GM20431 (cell line): ENCODE measurements around the gene SAAL1.
"Not testable (repeated sequence)": the region's sequence is repeated elsewhere in the genome, so short reads cannot be mapped to it uniquely, and the experiment has no call there.

Source experiments
- in situ Hi-C: fragments of 300-500 bp; cut with MseI, MboI; formaldehyde crosslinking; loops from one replicate; pipeline ENCODE4 v1.15.0; 2020; ENCODE audit warnings: low sequenced_read_pairs; ENCODE audit not compliant: unreplicated experiment

Gene SAAL1

GRCh38 chr11:18105802-18106574 lies at the start of gene SAAL1:
TSS of gene SAAL1 (minus strand) at chr11:18106082. CDS start at chr11:18106041, 41 bp downstream.
- in situ Hi-C loops, result loop anchor here (10.0 to 25.0 kb wide), 2 partner anchors 111 to 631 kb away; partner anchors contain the start of gene IGSF22

- in situ Hi-C loops, result no loop called here
Measured at GRCh38 chr11:18151581-18151980, 45.7 kb upstream of the SAAL1 start.

- in situ Hi-C loops, result no loop called here
Measured at GRCh38 chr11:18145837-18146236, 40.0 kb upstream of the SAAL1 start.

- in situ Hi-C loops, result no loop called here
Measured at GRCh38 chr11:18145025-18145424, 39.1 kb upstream of the SAAL1 start.

GRCh38 chr11:18144243-18144642 lies 38.4 kb upstream of the SAAL1 start:
- in situ Hi-C loops, result no loop called here

- in situ Hi-C loops, result no loop called here
Measured at GRCh38 chr11:18140145-18140544, 34.3 kb upstream of the SAAL1 start.

GRCh38 chr11:18137186-18137800 lies 31.4 kb upstream of the SAAL1 start:
- in situ Hi-C loops, result no loop called here

- in situ Hi-C loops, result no loop called here
Measured at GRCh38 chr11:18135308-18135707, 29.4 kb upstream of the SAAL1 start.

- in situ Hi-C loops, result no loop called here
Measured at GRCh38 chr11:18132341-18132740, 26.5 kb upstream of the SAAL1 start, which contains the start of gene MRGPRX3. TSS of gene MRGPRX3 (plus strand) at chr11:18132571. CDS start at chr11:18137203, 4,632 bp downstream.

GRCh38 chr11:18131115-18131514 lies 25.2 kb upstream of the SAAL1 start:
- in situ Hi-C loops, result not testable (repeated sequence)

GRCh38 chr11:18121331-18121828 lies 15.5 kb upstream of the SAAL1 start:
- in situ Hi-C loops, result loop anchor here (25.0 kb wide), 1 partner anchor 616 kb away; the partner anchor contains the start of gene IGSF22

- in situ Hi-C loops, result loop anchor here (25.0 kb wide), 1 partner anchor 622 kb away; the partner anchor contains the start of gene IGSF22
Measured at GRCh38 chr11:18115360-18116127, 9.7 kb upstream of the SAAL1 start.

- in situ Hi-C loops, result loop anchor here (25.0 kb wide), 1 partner anchor 626 kb away; the partner anchor contains the start of gene IGSF22
Measured at GRCh38 chr11:18111005-18111404, 5.1 kb upstream of the SAAL1 start.

GRCh38 chr11:18108254-18108653 lies 2.4 kb upstream of the SAAL1 start:
- in situ Hi-C loops, result loop anchor here (10.0 to 25.0 kb wide), 2 partner anchors 113 to 629 kb away; partner anchors contain the start of gene IGSF22

- in situ Hi-C loops, result loop anchor here (10.0 to 25.0 kb wide), 2 partner anchors 112 to 631 kb away; partner anchors contain the start of gene IGSF22
Measured at GRCh38 chr11:18106688-18107087, 806 bp upstream of the SAAL1 start.

GRCh38 chr11:18105086-18105801 lies 638 bp downstream of the SAAL1 start:
- in situ Hi-C loops, result loop anchor here (10.0 to 25.0 kb wide), 2 partner anchors 110 to 632 kb away; partner anchors contain the start of gene IGSF22

GRCh38 chr11:18100926-18101656 lies 4.8 kb downstream of the SAAL1 start:
- in situ Hi-C loops, result loop anchor here (10.0 to 25.0 kb wide), 2 partner anchors 106 to 636 kb away; partner anchors contain the start of gene IGSF22

GRCh38 chr11:18093959-18094358 lies 11.9 kb downstream of the SAAL1 start:
- in situ Hi-C loops, result no loop called here

GRCh38 chr11:18091731-18092130 lies 14.2 kb downstream of the SAAL1 start:
- in situ Hi-C loops, result no loop called here
